Activated CD4-positive, CD25-positive, alpha-beta regulatory T cell treated with anti-CD3 and anti-CD28 coated beads, Interleukin-2, amount 50 U/mL, for 72 hours (primary cell): ENCODE results near the gene SLC35F6.
"Not testable (repeated sequence)": the region's sequence is repeated elsewhere in the genome, so short reads cannot be mapped to it uniquely, and the experiment has no call there.

Source experiments
- DNase-seq: peaks from one replicate; pipeline ENCODE4 v3.0.0; 2021

The SLC35F6 gene

GRCh38 chr2:26757873-26758789, 6.0 kb upstream of the SLC35F6 start:
- peak; percentile 49 for DNase-seq

- DNase-seq = no peak
Measured at GRCh38 chr2:26758790-26759321, 5.2 kb upstream of the SLC35F6 start.

DNA sequence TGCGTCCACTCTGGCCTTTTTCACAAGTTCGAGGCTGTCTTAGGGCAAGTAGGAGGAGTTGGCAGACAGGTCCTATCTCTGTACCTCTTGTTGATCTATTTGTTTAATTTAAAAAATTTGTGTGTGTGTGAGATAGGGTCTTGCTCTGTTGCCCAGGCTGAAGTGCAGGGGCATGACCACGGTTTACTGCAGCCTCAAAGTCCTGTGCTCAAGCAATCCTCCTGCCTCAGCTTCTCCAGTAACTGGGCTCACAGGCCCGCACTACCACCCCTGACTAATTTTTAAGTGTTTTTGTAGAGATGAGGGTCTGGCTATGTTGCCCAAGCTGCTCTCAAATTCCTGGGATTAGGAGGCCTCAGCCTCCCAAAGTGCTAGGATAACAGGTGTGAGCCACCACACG, 4.2 kb upstream of the SLC35F6 start:
- DNase-seq = no peak

- not testable (repeated sequence) for DNase-seq
Measured at GRCh38 chr2:26760991-26761390, 3.1 kb upstream of the SLC35F6 start.

DNA sequence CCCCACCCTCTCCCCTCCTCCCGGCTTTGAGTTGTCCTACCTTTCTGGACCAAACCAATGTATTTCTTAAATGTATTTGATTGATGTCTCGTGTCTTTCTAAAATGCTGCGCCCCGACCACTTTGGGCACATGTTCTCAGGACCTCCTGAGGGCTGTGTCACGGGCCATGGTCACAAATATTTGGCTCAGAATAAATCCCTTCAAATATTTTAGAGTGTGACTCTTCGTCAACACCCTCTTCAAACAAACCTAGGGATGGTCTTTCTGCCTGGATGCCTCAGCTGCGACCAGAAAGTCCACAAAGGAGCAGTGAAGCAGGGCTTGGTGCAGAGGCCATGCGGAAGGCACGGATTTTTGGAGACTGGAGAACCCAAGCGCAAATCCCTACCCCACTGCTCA, 1.1 kb upstream of the SLC35F6 start:
- DNase-seq = no peak

- DNase-seq = no peak
Measured at GRCh38 chr2:26764906-26765305, 822 bp downstream of the SLC35F6 start.

GRCh38 chr2:26765475-26766200, 1.6 kb downstream of the SLC35F6 start:
- DNase-seq = no peak

DNA sequence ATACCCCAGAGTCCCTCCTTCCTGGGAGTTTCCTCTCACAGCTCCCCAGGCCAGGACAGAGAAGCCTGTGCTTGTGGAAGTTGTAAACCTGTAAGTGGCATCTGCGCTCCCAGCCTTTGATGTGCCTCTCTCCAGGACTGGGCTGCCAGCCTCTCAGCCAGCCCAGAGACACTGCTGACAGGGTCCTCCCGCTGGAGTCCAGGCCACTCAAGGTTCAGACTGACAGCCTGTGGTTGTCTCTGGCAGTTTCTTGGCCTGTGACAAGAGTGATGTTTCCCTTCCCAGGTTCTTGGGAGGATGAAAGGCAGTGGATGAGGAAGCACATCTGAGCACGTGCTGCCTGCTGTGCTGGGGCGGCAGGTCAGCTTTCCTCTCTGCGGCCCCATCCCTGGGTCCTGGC, 3.0 kb downstream of the SLC35F6 start:
- DNase-seq = no peak

DNA sequence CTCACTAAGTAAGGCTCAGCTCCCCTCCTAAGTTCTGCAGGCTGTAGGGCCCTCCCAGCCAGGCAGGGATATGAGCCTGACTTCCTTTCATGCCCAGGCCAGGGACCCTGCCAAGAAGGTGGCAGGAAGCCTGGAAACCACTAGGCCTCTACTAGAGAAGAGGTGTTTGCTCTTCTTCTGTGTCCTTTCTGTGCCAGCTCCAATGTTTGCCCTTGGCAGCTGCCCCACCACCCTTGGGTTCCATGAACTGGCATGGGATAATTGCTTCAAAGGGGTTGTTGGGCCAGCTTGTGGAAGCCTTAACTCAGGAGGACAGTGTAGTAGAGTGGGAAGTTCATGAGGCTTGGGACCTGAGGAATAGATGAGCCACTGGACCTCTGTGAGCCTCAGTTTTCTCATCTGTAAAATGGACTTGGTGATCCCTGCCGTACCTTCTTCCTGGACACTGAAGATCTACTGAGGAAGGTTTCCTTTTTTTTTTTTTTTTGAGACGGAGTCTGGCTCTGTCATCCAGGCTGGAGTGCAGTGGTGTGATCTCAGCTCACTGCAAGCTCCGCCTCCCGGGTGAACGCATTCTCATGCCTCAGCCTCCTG, 3.9 kb downstream of the SLC35F6 start:
- no peak for DNase-seq

GRCh38 chr2:26768759-26769088, 4.6 kb downstream of the SLC35F6 start:
- DNase-seq = no peak

GRCh38 chr2:26769089-26769761, 5.1 kb downstream of the SLC35F6 start:
- no peak for DNase-seq

DNA sequence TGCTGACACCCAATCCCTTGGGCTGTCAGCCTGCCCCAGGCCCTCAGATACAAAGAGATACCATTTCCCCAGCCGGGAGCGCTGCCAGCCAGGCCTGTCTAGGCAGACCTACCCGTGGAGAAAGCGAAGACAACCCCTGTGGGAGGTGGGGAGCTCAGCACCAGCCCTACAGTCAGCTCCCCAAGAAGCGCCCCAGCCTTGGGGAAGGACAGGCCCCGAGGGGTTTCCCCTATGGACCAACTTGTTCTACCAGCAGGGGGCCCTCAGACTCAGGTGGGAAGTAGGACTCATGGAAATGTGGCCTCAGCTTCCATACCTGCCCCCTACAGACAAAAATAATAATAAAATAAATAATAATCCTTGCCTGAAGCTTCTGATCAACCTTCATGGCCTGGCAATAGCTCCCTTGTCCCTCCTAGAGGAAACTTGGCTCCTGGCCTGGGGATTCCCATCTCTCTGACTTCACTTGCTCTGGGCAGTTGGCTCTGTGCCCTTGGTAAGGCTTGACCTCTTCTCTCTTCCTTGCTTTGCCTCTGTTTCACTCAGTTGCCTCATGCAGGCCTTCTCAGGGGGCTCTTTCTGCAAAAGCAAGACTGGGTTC, 7.0 kb downstream of the SLC35F6 start:
- no peak for DNase-seq

GRCh38 chr2:26772064-26773001, 8.2 kb downstream of the SLC35F6 start:
- DNase-seq = no peak

- DNase-seq = no peak
Measured at GRCh38 chr2:26776195-26776800, 12.2 kb downstream of the SLC35F6 start.

- DNase-seq = no peak
Measured at GRCh38 chr2:26778098-26778497, 14.0 kb downstream of the SLC35F6 start.

- no peak for DNase-seq
Measured at GRCh38 chr2:26778507-26778906, 14.4 kb downstream of the SLC35F6 start.

GRCh38 chr2:26780203-26780760, 16.2 kb downstream of the SLC35F6 start:
- DNase-seq = no peak

DNA sequence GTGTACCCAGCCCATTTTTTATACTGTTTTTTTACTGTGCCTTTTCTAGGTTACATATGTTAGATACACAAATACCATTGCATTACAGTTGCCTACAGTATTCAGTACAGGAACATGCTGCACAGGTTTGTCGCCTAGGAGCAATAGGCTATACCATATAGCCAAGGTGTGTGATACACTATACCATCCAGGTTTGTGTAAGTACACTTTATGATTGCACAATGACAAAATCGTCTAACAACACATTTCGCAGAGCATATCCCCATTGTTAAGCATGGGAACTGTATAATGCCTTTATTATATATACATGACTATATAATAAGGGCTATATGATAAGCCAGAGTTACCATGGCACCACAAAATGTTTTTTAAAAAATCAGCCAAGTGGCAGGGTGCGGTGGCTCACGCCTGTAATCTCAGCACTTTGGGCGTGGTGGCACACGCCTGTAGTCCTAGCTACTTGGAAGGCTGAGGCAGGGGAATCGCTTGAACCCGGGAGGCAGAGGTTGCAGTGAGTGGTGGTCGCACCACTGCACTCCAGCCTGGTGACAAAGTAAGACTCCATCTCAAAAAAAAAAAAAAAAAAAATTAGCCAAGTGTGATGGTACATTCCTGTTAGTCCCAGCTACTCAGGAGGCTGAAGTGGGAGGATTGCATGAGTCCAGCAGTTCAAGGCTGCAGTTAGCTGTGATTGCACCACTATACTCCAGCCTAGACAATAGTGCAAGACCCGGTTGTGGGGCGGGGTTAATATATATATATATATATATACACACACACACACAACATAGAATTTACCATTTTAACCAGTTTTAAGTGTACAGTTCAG, 19.0 kb downstream of the SLC35F6 start:
- DNase-seq = no peak

- DNase-seq = no peak
Measured at GRCh38 chr2:26784570-26785234, 20.6 kb downstream of the SLC35F6 start.
